Tibial artery (tissue), 4 donors: Measurements from ENCODE around the gene PRKAG2.

ENCODE experiments used
- DNase-seq, 2 donors: peaks; one replicate each; pipeline ENCODE4 v3.0.0-alpha.2; 2019
- H3K27ac ChIP-seq, 2 donors: fragments of 200-600 bp; sonication (generic) in 1 of 2; 1 replicate in 1 of 2; 2 replicates in 1 of 2; pipeline ENCODE4 v1.5.1; 2018 to 2019; ENCODE audit warnings: mild to moderate bottlenecking in 1 of 2
- H3K27me3 ChIP-seq, 2 donors: fragments of 200-600 bp; sonication (generic) in 1 of 2; one replicate each; pipeline versions ENCODE4 v1.5.1 to v1.6.0; 2016 to 2019
- H3K36me3 ChIP-seq, 3 donors: fragments of 200-600 bp; sonication (generic) in 2 of 3; one replicate each; pipeline ENCODE4 v1.5.1; 2016 to 2019; ENCODE audit warnings: mild to moderate bottlenecking in 2 of 3
- H3K4me1 ChIP-seq, 4 donors: fragments of 200-600 bp; sonication (generic) in 2 of 4; 1 replicate in 3 of 4; 2 replicates in 1 of 4; pipeline ENCODE4 v1.5.1; 2016 to 2019
- H3K4me3 ChIP-seq, 2 donors: fragments of 200-600 bp; sonication (generic) in 1 of 2; 1 replicate in 1 of 2; 2 replicates in 1 of 2; pipeline ENCODE4 v1.5.1; 2018 to 2019; ENCODE audit warnings: mild to moderate bottlenecking in 2 of 2
- H3K9me3 ChIP-seq, 3 donors: fragments of 200-600 bp; sonication (generic) in 1 of 3; one replicate each; pipeline ENCODE4 v1.5.1; 2016 to 2019
- CTCF ChIP-seq, 2 experiments: fragments of 200-600 bp in 1 of 2; fragments of 450-650 bp in 1 of 2; IDR thresholded peaks; one replicate each; pipeline ENCODE4 v1.5.1; 2017 to 2019; ENCODE audit warnings: antibody characterized with exemption in 2 of 2, mild to moderate bottlenecking in 1 of 2, moderate library complexity in 1 of 2
- intact Hi-C: fragments of 100-400 bp; cut with DNase I; formaldehyde crosslinking; loops from one replicate; pipeline ENCODE4 v1.15.0; 2023; ENCODE audit warnings: low total_unique reads

The PRKAG2 gene

GRCh38 chr7:151674161-151674920, 202.6 kb downstream of the PRKAG2 start:
- Histone ChIP-seq H3K4me1 (peaks cover 0 to 26% (median 15%) of the 10 kb centered on the region in 4 donors), H3K27me3 (no peaks in the 10 kb centered on the region), H3K9me3 (no peaks in the 10 kb centered on the region), H3K27ac (no peak overlapping the region), H3K4me3 (no peak overlapping the region), H3K36me3 (peaks cover 0 to 6% (median 0%) of the 10 kb centered on the region in 3 donors)
- intact Hi-C loops, result no loop called here
- DNase-seq, result no peak
- no peak for TF ChIP-seq CTCF (IDR thresholded peaks at IDR 0.05)

GRCh38 chr7:151673216-151673615, 203.7 kb downstream of the PRKAG2 start:
- Histone ChIP-seq H3K4me1 (peaks cover 0 to 15% (median 5%) of the 10 kb centered on the region in 4 donors), H3K27ac (no peak overlapping the region)
- intact Hi-C loops, result no loop called here

GRCh38 chr7:151672716-151673115, 204.2 kb downstream of the PRKAG2 start:
- Histone ChIP-seq H3K27me3 (no peaks in the 10 kb centered on the region), H3K4me3 (no peak overlapping the region), H3K4me1 (peaks cover 0 to 10% (median 3%) of the 10 kb centered on the region in 4 donors), H3K36me3 (peaks cover 0 to 6% (median 0%) of the 10 kb centered on the region in 3 donors), H3K27ac (no peak overlapping the region), H3K9me3 (peaks cover 0 to 4% (median 0%) of the 10 kb centered on the region in 3 donors)
- TF ChIP-seq CTCF (IDR thresholded peaks at IDR 0.05), result no peak
- no peak for DNase-seq
- intact Hi-C loops, result no loop called here

More at GRCh38 chr7:151673216-151673615, 203.7 kb downstream of the PRKAG2 start:
- DNase-seq, result no peak
- H3K9me3 ChIP-seq, result peaks cover 0 to 1% (median 0%) of the 10 kb centered on the region in 3 donors
- no peaks in the 10 kb centered on the region for H3K27me3 ChIP-seq
- no peak overlapping the region for H3K4me3 ChIP-seq
- no peak for TF ChIP-seq CTCF (IDR thresholded peaks at IDR 0.05)
- H3K36me3 ChIP-seq, result peaks cover 0 to 6% (median 0%) of the 10 kb centered on the region in 3 donors

GRCh38 chr7:151671514-151671913, 205.4 kb downstream of the PRKAG2 start:
- no peak for TF ChIP-seq CTCF (IDR thresholded peaks at IDR 0.05)
- no peak for DNase-seq
- Histone ChIP-seq H3K4me3 (no peak overlapping the region), H3K36me3 (peaks cover 0 to 6% (median 0%) of the 10 kb centered on the region in 3 donors), H3K27me3 (no peaks in the 10 kb centered on the region), H3K4me1 (peaks cover 0 to 10% (median 0%) of the 10 kb centered on the region in 4 donors), H3K27ac (no peak overlapping the region), H3K9me3 (peaks cover 0 to 6% (median 0%) of the 10 kb centered on the region in 3 donors)
- intact Hi-C loops, result no loop called here

GRCh38 chr7:151669762-151670161, 207.2 kb downstream of the PRKAG2 start:
- no peak for TF ChIP-seq CTCF (IDR thresholded peaks at IDR 0.05)
- H3K9me3 ChIP-seq, result peaks cover 0 to 11% (median 0%) of the 10 kb centered on the region in 3 donors
- peaks cover 0 to 26% (median 9%) of the 10 kb centered on the region in 4 donors for H3K4me1 ChIP-seq
- no peak overlapping the region for H3K27ac ChIP-seq
- H3K4me3 ChIP-seq, result no peak overlapping the region
- peaks cover 0 to 6% (median 0%) of the 10 kb centered on the region in 3 donors for H3K36me3 ChIP-seq
- no peaks in the 10 kb centered on the region for H3K27me3 ChIP-seq
- no peak for DNase-seq
- intact Hi-C loops, result no loop called here
